Liver (tissue), 9 donors: ENCODE measurements around the gene RAB11FIP3. TPM values are rescaled to one million over a fixed set of nuclear protein-coding genes. Genes with fewer than 3 reads are reported as not detected.
A peak's percentile ranks its signal among the peaks of the same experiment; 100 is the strongest.

Source experiments
- DNase-seq: peaks from one replicate; pipeline ENCODE4 v3.0.0-alpha.2; 2017; ENCODE audit warnings: low spot score
- H3K27ac ChIP-seq, 2 donors: one replicate each; pipeline ENCODE4 v1.7.0; 2013; ENCODE audit warnings: inconsistent platforms in 2 of 2, low read length in 2 of 2, control low read depth in 1 of 2, low read depth in 1 of 2, mild to moderate bottlenecking in 1 of 2
- H3K27me3 ChIP-seq, 4 donors: one replicate each; pipeline versions ENCODE4 v1.6.1 to v1.7.0; 2013; ENCODE audit warnings: low read length in 3 of 4, inconsistent platforms in 1 of 4, mild to moderate bottlenecking in 1 of 4, moderate library complexity in 1 of 4; ENCODE audit not compliant: control insufficient read depth in 4 of 4, insufficient read depth in 4 of 4
- H3K36me3 ChIP-seq, 4 donors: one replicate each; pipeline versions ENCODE4 v1.6.1 to v1.7.0; 2013; ENCODE audit warnings: low read length in 3 of 4, mild to moderate bottlenecking in 3 of 4, low read depth in 1 of 4, moderate library complexity in 1 of 4; ENCODE audit not compliant: control insufficient read depth in 4 of 4, insufficient read depth in 3 of 4
- H3K4me1 ChIP-seq, 4 donors: one replicate each; pipeline versions ENCODE4 v1.6.1 to v1.7.0; 2013; ENCODE audit warnings: low read length in 3 of 4, mild to moderate bottlenecking in 3 of 4, moderate library complexity in 1 of 4; ENCODE audit not compliant: control insufficient read depth in 4 of 4, insufficient read depth in 4 of 4
- H3K4me3 ChIP-seq, 3 donors: one replicate each; pipeline versions ENCODE4 v1.6.1 to v1.7.0; 2013; ENCODE audit warnings: low read length in 3 of 3, control low read depth in 1 of 3, low read depth in 1 of 3, mild to moderate bottlenecking in 1 of 3
- H3K9ac ChIP-seq, 2 donors: one replicate each; pipeline ENCODE4 v1.7.0; 2013; ENCODE audit warnings: low read length in 2 of 2, mild to moderate bottlenecking in 2 of 2, moderate library complexity in 2 of 2, control low read depth in 1 of 2, low read depth in 1 of 2
- H3K9me3 ChIP-seq, 4 donors: one replicate each; pipeline versions ENCODE4 v1.6.1 to v1.7.0; 2013; ENCODE audit warnings: low read length in 3 of 4; ENCODE audit not compliant: control insufficient read depth in 4 of 4
- EGR1 ChIP-seq, 2 donors: IDR thresholded peaks; 2 replicates each; pipeline ENCODE4 v1.6.1; 2016 to 2018; ENCODE audit warnings: antibody characterized with exemption in 2 of 2, low read depth in 2 of 2
- FOXA1 ChIP-seq: IDR thresholded peaks from 2 replicates; pipeline ENCODE4 v1.6.1; 2016; ENCODE audit warnings: antibody characterized with exemption
- FOXA2 ChIP-seq: IDR thresholded peaks from 2 replicates; pipeline ENCODE4 v1.6.1; 2016; ENCODE audit warnings: antibody characterized with exemption
- GABPA ChIP-seq, 2 donors: IDR thresholded peaks in 1 of 2; conservative IDR thresholded peaks in 1 of 2; 2 replicates each; pipeline ENCODE4 v1.6.1; 2016; ENCODE audit warnings: antibody characterized with exemption in 2 of 2, mild to moderate bottlenecking in 1 of 2, moderate library complexity in 1 of 2
- HNF4A ChIP-seq, 2 donors: conservative IDR thresholded peaks; 2 replicates each; pipeline ENCODE4 v1.6.1; 2016; ENCODE audit warnings: antibody characterized with exemption in 2 of 2, mild to moderate bottlenecking in 2 of 2
- HNF4G ChIP-seq: IDR thresholded peaks from 2 replicates; pipeline ENCODE4 v1.6.1; 2016; ENCODE audit warnings: antibody characterized with exemption
- JUND ChIP-seq, 2 donors: IDR thresholded peaks; 2 replicates each; pipeline ENCODE4 v1.6.1; 2016; ENCODE audit warnings: antibody characterized with exemption in 2 of 2
- NR2F2 ChIP-seq: IDR thresholded peaks from 2 replicates; pipeline ENCODE4 v1.6.1; 2016; ENCODE audit warnings: antibody characterized with exemption
- RAD21 ChIP-seq, 2 donors: IDR thresholded peaks; 2 replicates each; pipeline ENCODE4 v1.6.1; 2016; ENCODE audit warnings: antibody characterized with exemption in 2 of 2, mild to moderate bottlenecking in 2 of 2
- RXRA ChIP-seq, 2 donors: IDR thresholded peaks; 2 replicates each; pipeline ENCODE4 v1.6.1; 2017 to 2018; ENCODE audit warnings: antibody characterized with exemption in 2 of 2, mild to moderate bottlenecking in 1 of 2
- SP1 ChIP-seq: IDR thresholded peaks from 2 replicates; pipeline ENCODE4 v1.6.1; 2018; ENCODE audit warnings: antibody characterized with exemption, mild to moderate bottlenecking
- TAF1 ChIP-seq: conservative IDR thresholded peaks from 2 replicates; pipeline ENCODE4 v1.6.1; 2016; ENCODE audit warnings: antibody characterized with exemption, mild to moderate bottlenecking
- YY1 ChIP-seq: IDR thresholded peaks from 2 replicates; pipeline ENCODE4 v1.6.1; 2016; ENCODE audit warnings: antibody characterized with exemption, mild to moderate bottlenecking
- WGBS: extraction: QIAGEN DNeasy Blood & Tissue Kit; methylation state at CpG from one replicate; pipeline ENCODE4 v1.1.7; 2013; 5-methylcytosine and 5-hydroxymethylcytosine counted together
- polyA plus RNA-seq, 2 donors: library from polyadenylated mRNA; stranded (reverse) in 1 of 2; unstranded in 1 of 2; fragments of 200-250 nt in 1 of 2; fragments of >200 nt in 1 of 2; fragmentation: Nextera tagmentation in 1 of 2; extraction: Ambion mirVana in 1 of 2; gene quantifications; one replicate each; pipeline versions ENCODE4 v1.2.1 to v1.2.3, GENCODE V29; 2013 to 2015
- total RNA-seq, 2 donors: library from RNA; depleted of rRNA; stranded (reverse); fragments of >200 nt; gene quantifications; one replicate each; pipeline ENCODE4 v1.2.3, GENCODE V29; 2014
- TF ChIP-seq, protein P1 (sequence below): IDR thresholded peaks from 2 replicates; pipeline ENCODE4 v1.6.1; 2016; ENCODE audit warnings: antibody characterized with exemption, mild to moderate bottlenecking
- TF ChIP-seq, protein P2 (sequence below): IDR thresholded peaks from 2 replicates; pipeline ENCODE4 v1.6.1; 2016; ENCODE audit warnings: antibody characterized with exemption
- TF ChIP-seq, protein P3 (sequence below): fragments of 150-350 bp; IDR thresholded peaks from 2 replicates; pipeline ENCODE4 v1.5.1; 2017; ENCODE audit warnings: improper control_type of control experiment, low read depth, low read length; ENCODE audit not compliant: missing input control
- TF ChIP-seq, protein P4 (sequence below): IDR thresholded peaks from 2 replicates; pipeline ENCODE4 v1.6.1; 2016; ENCODE audit warnings: antibody characterized with exemption
- TF ChIP-seq, protein P5 (sequence below): IDR thresholded peaks from 2 replicates; pipeline ENCODE4 v1.6.1; 2016; ENCODE audit warnings: antibody characterized with exemption
- donor health status: healthy.
- donor health status: healthy.
- donor health status: healthy.
- donor health status: healthy.
- donor health status: healthy.

RAB11FIP3 gene
- total and polyA plus RNA-seq, 4 donors, result 3.5 to 29.4 (median 15.7) TPM

DNA sequence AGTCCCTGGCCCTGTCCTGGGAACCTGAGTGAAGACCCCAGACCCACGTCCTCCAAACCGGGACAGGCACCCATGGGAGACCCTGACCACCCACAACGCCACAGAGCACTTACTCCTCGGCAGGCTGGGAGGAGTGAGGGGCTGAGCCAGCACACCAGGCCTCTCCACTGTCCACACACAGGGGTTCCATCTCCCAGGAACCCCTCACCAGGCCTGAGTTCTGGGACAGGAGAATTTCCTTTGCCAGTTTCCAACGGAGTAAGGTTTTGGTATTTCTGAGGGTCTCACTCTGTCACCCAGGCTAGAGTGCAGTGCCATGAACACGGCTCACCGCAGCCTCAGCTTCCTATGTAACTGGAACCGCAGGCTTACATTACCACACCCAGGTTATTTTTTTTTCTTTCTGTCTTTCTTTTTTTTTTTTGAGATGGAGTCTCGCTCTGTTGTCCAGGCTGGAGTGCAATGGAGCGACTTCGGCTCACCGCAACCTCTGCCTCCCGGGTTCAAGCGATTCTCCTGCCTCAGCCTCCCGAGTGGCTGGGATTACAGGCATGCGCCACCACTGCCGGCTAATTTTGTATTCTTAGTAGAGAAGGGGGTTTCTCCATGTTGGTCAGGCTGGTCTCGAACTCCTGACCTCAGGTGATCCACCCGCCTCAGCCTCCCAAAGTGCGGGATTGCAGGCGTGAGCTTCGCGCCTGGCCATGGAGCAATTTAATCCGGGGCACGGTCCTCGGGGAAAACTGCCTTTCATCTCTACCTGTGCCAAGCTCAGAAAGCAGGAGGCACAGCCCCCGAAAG is 45.3 kb upstream of the RAB11FIP3 start (continued):
- TF ChIP-seq, protein P1, sequence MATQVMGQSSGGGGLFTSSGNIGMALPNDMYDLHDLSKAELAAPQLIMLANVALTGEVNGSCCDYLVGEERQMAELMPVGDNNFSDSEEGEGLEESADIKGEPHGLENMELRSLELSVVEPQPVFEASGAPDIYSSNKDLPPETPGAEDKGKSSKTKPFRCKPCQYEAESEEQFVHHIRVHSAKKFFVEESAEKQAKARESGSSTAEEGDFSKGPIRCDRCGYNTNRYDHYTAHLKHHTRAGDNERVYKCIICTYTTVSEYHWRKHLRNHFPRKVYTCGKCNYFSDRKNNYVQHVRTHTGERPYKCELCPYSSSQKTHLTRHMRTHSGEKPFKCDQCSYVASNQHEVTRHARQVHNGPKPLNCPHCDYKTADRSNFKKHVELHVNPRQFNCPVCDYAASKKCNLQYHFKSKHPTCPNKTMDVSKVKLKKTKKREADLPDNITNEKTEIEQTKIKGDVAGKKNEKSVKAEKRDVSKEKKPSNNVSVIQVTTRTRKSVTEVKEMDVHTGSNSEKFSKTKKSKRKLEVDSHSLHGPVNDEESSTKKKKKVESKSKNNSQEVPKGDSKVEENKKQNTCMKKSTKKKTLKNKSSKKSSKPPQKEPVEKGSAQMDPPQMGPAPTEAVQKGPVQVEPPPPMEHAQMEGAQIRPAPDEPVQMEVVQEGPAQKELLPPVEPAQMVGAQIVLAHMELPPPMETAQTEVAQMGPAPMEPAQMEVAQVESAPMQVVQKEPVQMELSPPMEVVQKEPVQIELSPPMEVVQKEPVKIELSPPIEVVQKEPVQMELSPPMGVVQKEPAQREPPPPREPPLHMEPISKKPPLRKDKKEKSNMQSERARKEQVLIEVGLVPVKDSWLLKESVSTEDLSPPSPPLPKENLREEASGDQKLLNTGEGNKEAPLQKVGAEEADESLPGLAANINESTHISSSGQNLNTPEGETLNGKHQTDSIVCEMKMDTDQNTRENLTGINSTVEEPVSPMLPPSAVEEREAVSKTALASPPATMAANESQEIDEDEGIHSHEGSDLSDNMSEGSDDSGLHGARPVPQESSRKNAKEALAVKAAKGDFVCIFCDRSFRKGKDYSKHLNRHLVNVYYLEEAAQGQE, result no peak

DNA sequence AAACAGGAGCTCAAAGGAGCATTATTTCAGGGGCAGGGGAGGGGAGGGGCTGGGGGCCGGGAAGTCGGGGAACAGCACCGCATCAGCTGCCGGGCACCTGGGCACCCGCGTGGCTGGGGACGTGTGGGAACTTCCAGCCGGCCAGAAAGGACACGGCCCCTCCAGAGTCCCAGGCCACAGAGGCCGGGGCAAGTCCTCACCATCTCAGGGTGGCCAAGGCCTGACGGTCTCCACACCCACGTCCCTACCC is 44.8 kb upstream of the RAB11FIP3 start:
- WGBS, result 15% methylated on average over 12 of the region's 12 CpGs
- DNase-seq, result no peak
- no peaks in the 10 kb centered on the region for H3K27me3 ChIP-seq
- H3K4me3 ChIP-seq, result peak overlapping the region; percentile 54 to 80 (median 72)
- peaks cover 0 to 11% (median 4%) of the 10 kb centered on the region in 4 donors for H3K36me3 ChIP-seq
- H3K4me1 ChIP-seq, result peaks cover 0 to 26% (median 15%) of the 10 kb centered on the region in 4 donors
- no peak overlapping the region for H3K27ac ChIP-seq
- peak overlapping the region; percentile 47 for H3K9ac ChIP-seq
- TF ChIP-seq SP1 (no peak), HNF4G (no peak), EGR1 (IDR thresholded peaks at IDR 0.05; ENCODE audit: low read depth in 2 of 2) (no peak), FOXA2 (no peak), FOXA1 (no peak), RAD21 (IDR thresholded peaks at IDR 0.05) (no peak), JUND (IDR thresholded peaks at IDR 0.05) (no peak), HNF4A (conservative IDR thresholded peaks at IDR 0.05) (no peak), RXRA (IDR thresholded peaks at IDR 0.05) (no peak), TAF1 (no peak), GABPA (IDR thresholded peaks at IDR 0.05 in 1 of 2, conservative IDR thresholded peaks at IDR 0.05 in 1 of 2) (no peak), NR2F2 (no peak), YY1 (no peak)
- TF ChIP-seq, protein P2, sequence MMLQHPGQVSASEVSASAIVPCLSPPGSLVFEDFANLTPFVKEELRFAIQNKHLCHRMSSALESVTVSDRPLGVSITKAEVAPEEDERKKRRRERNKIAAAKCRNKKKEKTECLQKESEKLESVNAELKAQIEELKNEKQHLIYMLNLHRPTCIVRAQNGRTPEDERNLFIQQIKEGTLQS, result no peak
- TF ChIP-seq, protein P3, sequence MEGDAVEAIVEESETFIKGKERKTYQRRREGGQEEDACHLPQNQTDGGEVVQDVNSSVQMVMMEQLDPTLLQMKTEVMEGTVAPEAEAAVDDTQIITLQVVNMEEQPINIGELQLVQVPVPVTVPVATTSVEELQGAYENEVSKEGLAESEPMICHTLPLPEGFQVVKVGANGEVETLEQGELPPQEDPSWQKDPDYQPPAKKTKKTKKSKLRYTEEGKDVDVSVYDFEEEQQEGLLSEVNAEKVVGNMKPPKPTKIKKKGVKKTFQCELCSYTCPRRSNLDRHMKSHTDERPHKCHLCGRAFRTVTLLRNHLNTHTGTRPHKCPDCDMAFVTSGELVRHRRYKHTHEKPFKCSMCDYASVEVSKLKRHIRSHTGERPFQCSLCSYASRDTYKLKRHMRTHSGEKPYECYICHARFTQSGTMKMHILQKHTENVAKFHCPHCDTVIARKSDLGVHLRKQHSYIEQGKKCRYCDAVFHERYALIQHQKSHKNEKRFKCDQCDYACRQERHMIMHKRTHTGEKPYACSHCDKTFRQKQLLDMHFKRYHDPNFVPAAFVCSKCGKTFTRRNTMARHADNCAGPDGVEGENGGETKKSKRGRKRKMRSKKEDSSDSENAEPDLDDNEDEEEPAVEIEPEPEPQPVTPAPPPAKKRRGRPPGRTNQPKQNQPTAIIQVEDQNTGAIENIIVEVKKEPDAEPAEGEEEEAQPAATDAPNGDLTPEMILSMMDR, result no peak
- TF ChIP-seq, protein P4, sequence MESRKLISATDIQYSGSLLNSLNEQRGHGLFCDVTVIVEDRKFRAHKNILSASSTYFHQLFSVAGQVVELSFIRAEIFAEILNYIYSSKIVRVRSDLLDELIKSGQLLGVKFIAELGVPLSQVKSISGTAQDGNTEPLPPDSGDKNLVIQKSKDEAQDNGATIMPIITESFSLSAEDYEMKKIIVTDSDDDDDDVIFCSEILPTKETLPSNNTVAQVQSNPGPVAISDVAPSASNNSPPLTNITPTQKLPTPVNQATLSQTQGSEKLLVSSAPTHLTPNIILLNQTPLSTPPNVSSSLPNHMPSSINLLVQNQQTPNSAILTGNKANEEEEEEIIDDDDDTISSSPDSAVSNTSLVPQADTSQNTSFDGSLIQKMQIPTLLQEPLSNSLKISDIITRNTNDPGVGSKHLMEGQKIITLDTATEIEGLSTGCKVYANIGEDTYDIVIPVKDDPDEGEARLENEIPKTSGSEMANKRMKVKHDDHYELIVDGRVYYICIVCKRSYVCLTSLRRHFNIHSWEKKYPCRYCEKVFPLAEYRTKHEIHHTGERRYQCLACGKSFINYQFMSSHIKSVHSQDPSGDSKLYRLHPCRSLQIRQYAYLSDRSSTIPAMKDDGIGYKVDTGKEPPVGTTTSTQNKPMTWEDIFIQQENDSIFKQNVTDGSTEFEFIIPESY, result no peak
- TF ChIP-seq, protein P5, sequence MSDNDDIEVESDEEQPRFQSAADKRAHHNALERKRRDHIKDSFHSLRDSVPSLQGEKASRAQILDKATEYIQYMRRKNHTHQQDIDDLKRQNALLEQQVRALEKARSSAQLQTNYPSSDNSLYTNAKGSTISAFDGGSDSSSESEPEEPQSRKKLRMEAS, result no peak
- TF ChIP-seq, protein P1, result no peak
- H3K9me3 ChIP-seq, result no peaks in the 10 kb centered on the region
